Breast epithelium (tissue), 3 donors: Measurements from ENCODE around the gene SLC37A4.

Source experiments
- CTCF ChIP-seq, 3 donors: fragments of 450-650 bp; IDR thresholded peaks; one replicate each; pipeline ENCODE4 v1.5.1; 2016 to 2017; ENCODE audit warnings: antibody characterized with exemption in 3 of 3, mild to moderate bottlenecking in 3 of 3, moderate library complexity in 3 of 3
- POLR2A ChIP-seq: fragments of 450-650 bp; IDR thresholded peaks from one replicate; pipeline ENCODE4 v1.6.1; 2016; ENCODE audit warnings: antibody characterized with exemption, mild to moderate bottlenecking, moderate library complexity

GRCh38 chr11:119062779-119063178 lies 32.1 kb upstream of the SLC37A4 start:
- TF ChIP-seq POLR2A (no peak), CTCF (IDR thresholded peaks at IDR 0.05) (no peak)
